Spleen (tissue), 7 donors: ENCODE results near the gene DNALI1.

Experiments used
- CTCF ChIP-seq, 11 experiments: fragments of 200-600 bp in 7 of 11; fragments of 450-650 bp in 4 of 11; sonication (generic) in 4 of 11; IDR thresholded peaks in 8 of 11; conservative IDR thresholded peaks in 3 of 11; 1 replicate in 7 of 11; 2 replicates in 4 of 11; pipeline versions ENCODE4 v1.4.0 to v1.8.0; 2016 to 2021; ENCODE audit warnings: antibody characterized with exemption in 11 of 11, inconsistent platforms in 4 of 11, mild to moderate bottlenecking in 1 of 11
- POLR2AphosphoS5 ChIP-seq, 3 donors: sonication (generic); formaldehyde crosslinking; IDR thresholded peaks; one replicate each; pipeline ENCODE4 v1.5.1; 2017; ENCODE audit warnings: antibody characterized with exemption in 3 of 3
- donor health status: DM: no; HTN: no; CAD: no; lungs with moderate emphysema.
- donor health status: DM: no; HTN: no; CAD: no.
- donor health status: DM: no; HTN: no; CAD: no.

- TF ChIP-seq CTCF (IDR thresholded peaks at IDR 0.05 in 8 of 11, conservative IDR thresholded peaks at IDR 0.05 in 3 of 11) (no peak), POLR2AphosphoS5 (IDR thresholded peaks at IDR 0.05) (no peak)
Measured at GRCh38 chr1:37609002-37609401, 52.3 kb downstream of the DNALI1 start.
